ENCODE results near the gene PHF21B.

The PHF21B gene

DNA sequence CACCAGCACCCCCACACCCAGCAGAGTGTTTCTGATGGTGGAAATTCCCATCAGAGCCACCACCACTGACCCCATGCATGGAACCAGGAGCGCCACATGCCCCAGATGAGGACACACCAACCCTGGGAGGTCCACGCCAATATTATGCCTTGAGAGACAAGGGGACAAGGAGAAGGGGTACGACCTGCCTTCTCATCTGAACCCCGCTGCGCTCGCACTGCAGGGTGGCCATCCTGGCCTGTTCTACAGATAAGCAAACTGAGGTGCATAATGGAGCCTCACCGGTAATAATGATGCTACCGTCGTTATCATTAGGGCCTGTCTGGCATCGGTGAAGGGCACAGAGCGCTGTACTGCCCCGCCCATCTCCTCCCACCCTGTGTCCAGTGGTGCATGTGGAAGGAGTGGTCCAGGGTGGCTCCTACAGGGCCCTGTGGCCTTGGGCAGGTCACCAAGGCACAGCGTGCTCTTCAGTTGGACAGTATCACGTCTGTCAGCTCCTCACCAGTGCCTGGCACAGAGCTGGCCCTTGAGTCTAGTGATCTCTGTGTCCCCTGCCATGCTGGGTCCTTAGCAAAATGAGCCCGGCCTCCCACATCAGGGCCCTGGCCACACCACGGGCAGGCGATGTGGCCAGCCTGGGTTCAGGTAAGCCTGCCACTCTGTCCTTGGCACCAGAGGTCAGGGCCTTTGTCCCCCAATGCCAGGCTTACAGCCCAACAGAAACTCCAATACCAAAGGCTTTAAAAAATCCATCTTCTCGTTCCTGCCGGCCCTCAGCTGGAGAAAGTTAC, 92.2 kb downstream of the PHF21B start:
- no peak for TF ChIP-seq CTCF (IDR thresholded peaks at IDR 0.05)

DNA sequence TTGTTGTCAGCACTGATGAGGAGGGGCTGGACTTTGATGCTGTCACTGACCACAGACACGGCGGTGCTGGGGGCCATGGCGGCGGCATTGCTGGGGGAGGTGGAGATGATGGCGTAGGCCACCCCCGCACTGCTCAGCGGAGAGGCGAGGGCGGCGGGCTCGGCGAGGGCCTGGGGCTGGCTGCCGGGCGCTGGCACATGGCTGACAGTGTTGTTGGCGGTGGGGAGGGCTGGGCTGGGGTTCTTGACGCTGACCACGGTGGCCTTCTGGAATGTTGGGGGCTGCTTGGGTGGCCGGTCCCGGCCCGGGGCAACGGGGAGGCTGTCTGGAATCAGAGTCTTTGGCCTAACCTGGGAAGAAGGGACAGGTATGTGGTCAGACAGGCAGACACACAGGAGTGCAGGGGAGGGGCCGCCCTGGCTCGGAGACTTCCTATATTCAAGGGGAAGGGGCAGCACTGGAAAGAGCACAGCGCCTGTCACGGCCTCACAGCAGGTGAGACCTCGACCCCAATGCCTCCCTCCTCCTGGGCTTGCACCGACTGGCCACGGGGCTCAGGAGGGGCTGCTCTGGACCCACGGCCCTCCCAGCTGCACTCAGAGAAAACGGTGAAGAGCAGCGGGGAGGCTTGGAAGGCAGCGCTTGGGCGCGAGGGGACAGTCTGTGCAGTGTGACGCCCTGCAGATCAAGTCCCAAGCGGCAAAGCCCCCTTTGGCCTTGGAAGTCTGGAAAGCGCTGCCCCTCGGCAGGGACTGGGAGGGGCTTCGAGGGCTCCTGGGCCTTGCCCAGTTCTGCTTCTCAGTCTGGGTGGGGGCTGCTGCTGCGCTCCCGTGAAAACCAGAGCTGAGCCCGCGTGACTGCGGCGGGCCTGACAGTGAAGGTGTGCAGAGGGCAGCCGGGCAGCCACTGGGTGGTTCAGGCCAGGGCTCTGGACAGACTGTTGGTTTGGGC, 93.2 kb downstream of the PHF21B start:
- TF ChIP-seq CTCF (IDR thresholded peaks at IDR 0.05): no peak

GRCh38 chr22:44915441-44915840, 94.4 kb downstream of the PHF21B start:
- no peak for TF ChIP-seq CTCF (IDR thresholded peaks at IDR 0.05)

- no peak for TF ChIP-seq CTCF (IDR thresholded peaks at IDR 0.05)
Observed at GRCh38 chr22:44914026-44914721, 95.6 kb downstream of the PHF21B start.

DNA sequence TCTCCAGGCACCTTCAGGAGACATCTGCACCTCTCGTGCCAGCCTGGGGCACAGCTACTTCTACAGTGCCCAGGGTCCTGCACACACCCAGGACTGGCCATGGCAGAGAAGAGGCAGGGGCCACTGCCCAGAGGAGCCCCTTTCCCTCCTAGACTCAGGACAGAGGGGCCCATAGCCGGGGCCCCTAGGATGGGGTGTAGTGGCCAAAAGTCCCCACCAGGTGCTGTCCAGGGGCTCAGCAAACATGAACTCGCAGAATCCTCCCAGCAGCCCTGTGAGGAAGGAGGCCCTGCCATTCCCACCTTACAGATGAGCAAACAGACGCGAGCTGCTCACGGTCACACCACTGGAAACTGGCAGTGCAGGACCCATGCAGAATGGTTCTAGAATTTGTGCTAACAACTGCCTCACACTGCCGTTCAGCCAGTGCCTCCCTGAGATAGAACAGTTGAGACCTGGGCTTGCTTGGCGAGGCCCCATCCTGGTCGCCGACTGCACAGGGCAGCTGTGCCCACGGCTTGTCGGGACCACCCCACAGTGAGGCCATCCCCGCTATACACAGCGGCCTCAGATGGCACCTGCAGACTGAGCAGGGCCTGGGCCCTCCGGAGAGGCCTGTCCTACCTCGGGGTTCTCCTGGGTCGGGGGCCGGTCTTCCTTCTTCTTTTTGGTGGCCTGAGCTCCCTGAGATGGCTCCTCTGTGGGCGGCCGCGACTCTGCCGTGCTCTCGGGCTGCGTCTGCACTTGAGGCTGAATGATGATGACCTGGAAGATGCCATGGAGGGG, 96.4 kb downstream of the PHF21B start:
- no peak for TF ChIP-seq CTCF (IDR thresholded peaks at IDR 0.05)

DNA sequence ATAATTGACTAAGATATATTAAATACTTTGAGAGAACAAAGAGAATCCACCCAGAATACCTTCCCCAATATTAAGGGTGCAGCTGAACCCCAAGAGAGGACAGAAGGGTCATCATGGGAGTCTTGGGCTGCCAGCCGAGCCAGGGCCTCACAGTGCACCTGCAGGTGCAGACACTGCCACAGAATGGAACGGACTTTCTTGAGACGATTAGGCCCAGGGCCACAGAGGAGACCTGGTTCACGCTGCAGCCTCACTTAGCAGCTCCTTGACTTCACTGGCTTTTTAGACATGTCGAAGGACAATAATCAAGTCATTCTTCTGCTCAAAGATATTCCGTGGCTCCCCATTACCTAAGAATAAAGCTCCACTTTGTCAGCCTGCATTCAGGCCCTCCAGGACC, 100.6 kb downstream of the PHF21B start:
- no peak for TF ChIP-seq CTCF (IDR thresholded peaks at IDR 0.05)
